ENCODE data around the gene OGFOD1. TPM values are rescaled to one million over a fixed set of nuclear protein-coding genes. Genes with fewer than 3 reads are reported as not detected.

Gene OGFOD1
- total and polyA plus RNA-seq, 2 donors (not counting 1 experiment from before 2014, with no cell fraction given), result 8.4 to 28.7 TPM

DNA sequence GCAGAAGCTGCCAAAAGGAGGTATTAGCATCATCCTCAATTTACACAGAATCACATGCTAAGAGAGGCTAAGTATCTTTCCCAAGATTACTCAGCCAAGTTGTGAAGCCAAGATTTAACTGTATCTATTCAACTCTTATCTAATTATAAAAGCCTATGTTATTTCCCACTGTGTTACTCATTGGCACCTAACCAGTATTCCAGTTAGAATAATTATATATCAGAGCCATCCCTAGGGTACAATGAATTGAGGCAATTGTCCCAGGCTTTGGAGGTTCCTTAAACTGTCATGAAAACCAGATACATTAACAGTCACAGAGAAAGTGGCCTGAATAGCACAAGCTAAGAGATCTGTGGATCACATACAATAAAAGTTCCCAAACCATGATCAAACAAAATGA lies 15.1 kb upstream of the OGFOD1 start:
- no peaks in the 10 kb centered on the region for H3K27me3 ChIP-seq (replicated peaks in 1 of 4; ENCODE audit: control extremely low read depth in 1 of 4, control insufficient read depth in 3 of 4, insufficient read depth in 4 of 4, low read length in 3 of 4)
- Mint-ChIP-seq H3K4me3 (no peak overlapping the region), H3K9me3 (ENCODE audit: insufficient read depth) (no peaks in the 10 kb centered on the region), H3K4me1 (no peaks in the 10 kb centered on the region), H3K27me3 (no peaks in the 10 kb centered on the region), H3K27ac (no peak overlapping the region)
- ChIA-PET CTCF (no interaction called here), POLR2A (no interaction called here)
- H2AFZ ChIP-seq (ENCODE audit: insufficient read depth, low read depth, low read length, poor library complexity, severe bottlenecking), result no peak overlapping the region
- H3K9me3 ChIP-seq (ENCODE audit: control extremely low read depth in 1 of 3, control insufficient read depth in 2 of 3, insufficient read depth in 1 of 3, low read length in 2 of 3), result no peaks in the 10 kb centered on the region
- no peak overlapping the region for H3K4me3 ChIP-seq (ENCODE audit: control extremely low read depth in 1 of 5, extremely low read depth in 1 of 5, insufficient read depth in 1 of 5, low read depth in 2 of 5, low read length in 4 of 5)
- DNase-seq (no peak), ATAC-seq (ENCODE audit: low read depth) (no peak)
- no peak overlapping the region for H3K27ac ChIP-seq (ENCODE audit: low read length in 2 of 2)
- H3K9ac ChIP-seq (ENCODE audit: low read length), result no peak overlapping the region
- no peaks in the 10 kb centered on the region for H3K79me2 ChIP-seq (ENCODE audit: control insufficient read depth, insufficient read depth, low read length)
- no peaks in the 10 kb centered on the region for H4K20me1 ChIP-seq (ENCODE audit: control insufficient read depth, insufficient read depth, low read length, poor library complexity, severe bottlenecking)
- H3K4me1 ChIP-seq (ENCODE audit: control insufficient read depth in 2 of 2, insufficient read depth in 2 of 2, low read length in 2 of 2), result no peaks in the 10 kb centered on the region
- intact Hi-C loops (cut with micrococcal nuclease), result no loop called here
- no peak overlapping the region for H3K4me2 ChIP-seq (replicated peaks; ENCODE audit: low read depth, low read length, poor library complexity, severe bottlenecking)
- H3K36me3 ChIP-seq (replicated peaks in 1 of 2; ENCODE audit: control extremely low read depth in 1 of 2, control insufficient read depth in 1 of 2, extremely low read depth in 1 of 2, insufficient read depth in 2 of 2, low read length in 1 of 2), result peaks cover 2 to 65% of the 10 kb centered on the region in 2 experiments
- TF ChIP-seq, protein P1, sequence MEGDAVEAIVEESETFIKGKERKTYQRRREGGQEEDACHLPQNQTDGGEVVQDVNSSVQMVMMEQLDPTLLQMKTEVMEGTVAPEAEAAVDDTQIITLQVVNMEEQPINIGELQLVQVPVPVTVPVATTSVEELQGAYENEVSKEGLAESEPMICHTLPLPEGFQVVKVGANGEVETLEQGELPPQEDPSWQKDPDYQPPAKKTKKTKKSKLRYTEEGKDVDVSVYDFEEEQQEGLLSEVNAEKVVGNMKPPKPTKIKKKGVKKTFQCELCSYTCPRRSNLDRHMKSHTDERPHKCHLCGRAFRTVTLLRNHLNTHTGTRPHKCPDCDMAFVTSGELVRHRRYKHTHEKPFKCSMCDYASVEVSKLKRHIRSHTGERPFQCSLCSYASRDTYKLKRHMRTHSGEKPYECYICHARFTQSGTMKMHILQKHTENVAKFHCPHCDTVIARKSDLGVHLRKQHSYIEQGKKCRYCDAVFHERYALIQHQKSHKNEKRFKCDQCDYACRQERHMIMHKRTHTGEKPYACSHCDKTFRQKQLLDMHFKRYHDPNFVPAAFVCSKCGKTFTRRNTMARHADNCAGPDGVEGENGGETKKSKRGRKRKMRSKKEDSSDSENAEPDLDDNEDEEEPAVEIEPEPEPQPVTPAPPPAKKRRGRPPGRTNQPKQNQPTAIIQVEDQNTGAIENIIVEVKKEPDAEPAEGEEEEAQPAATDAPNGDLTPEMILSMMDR (IDR thresholded peaks at IDR 0.05), result no peak
- TF ChIP-seq EZH2 (IDR thresholded peaks at IDR 0.05; ENCODE audit: borderline replicate concordance, insufficient read depth, low read depth, low read length, poor library complexity, severe bottlenecking), result no peak

DNA sequence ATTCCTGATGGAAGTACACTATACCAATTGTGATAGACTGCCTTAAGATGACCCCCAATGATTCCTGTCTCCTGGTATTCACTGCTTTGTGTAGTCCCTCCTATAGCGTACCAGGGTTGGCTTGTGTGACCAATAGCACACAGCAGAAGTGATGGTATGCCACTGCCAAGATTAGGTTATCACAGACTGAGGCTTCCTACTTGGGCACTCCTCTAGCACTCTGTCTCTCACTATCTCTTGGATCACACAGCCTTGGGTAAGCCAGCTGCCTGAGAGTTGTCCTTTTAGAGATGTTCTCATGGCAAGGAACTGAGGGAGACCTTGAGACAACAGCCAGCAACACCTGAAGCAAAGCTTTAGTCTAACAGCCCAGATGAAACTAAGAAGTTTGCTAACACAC lies 13.3 kb upstream of the OGFOD1 start:
- ChIA-PET POLR2A (no interaction called here), CTCF (no interaction called here)
- H3K4me3 Mint-ChIP-seq, result no peak overlapping the region

More for the DNA sequence above, 13.3 kb upstream of the OGFOD1 start:
- Histone ChIP-seq H3K4me3 (ENCODE audit: control extremely low read depth in 1 of 5, extremely low read depth in 1 of 5, insufficient read depth in 1 of 5, low read depth in 2 of 5, low read length in 4 of 5) (no peak overlapping the region), H3K27ac (ENCODE audit: low read length in 2 of 2) (no peak overlapping the region), H3K9ac (ENCODE audit: low read length) (no peak overlapping the region), H3K79me2 (ENCODE audit: control insufficient read depth, insufficient read depth, low read length) (peaks cover 8% of the 10 kb centered on the region), H3K4me2 (replicated peaks; ENCODE audit: low read depth, low read length, poor library complexity, severe bottlenecking) (no peak overlapping the region), H4K20me1 (ENCODE audit: control insufficient read depth, insufficient read depth, low read length, poor library complexity, severe bottlenecking) (no peaks in the 10 kb centered on the region), H3K27me3 (replicated peaks in 1 of 4; ENCODE audit: control extremely low read depth in 1 of 4, control insufficient read depth in 3 of 4, insufficient read depth in 4 of 4, low read length in 3 of 4) (no peaks in the 10 kb centered on the region), H3K4me1 (ENCODE audit: control insufficient read depth in 2 of 2, insufficient read depth in 2 of 2, low read length in 2 of 2) (no peaks in the 10 kb centered on the region), H3K9me3 (ENCODE audit: control extremely low read depth in 1 of 3, control insufficient read depth in 2 of 3, insufficient read depth in 1 of 3, low read length in 2 of 3) (no peaks in the 10 kb centered on the region), H3K36me3 (replicated peaks in 1 of 2; ENCODE audit: control extremely low read depth in 1 of 2, control insufficient read depth in 1 of 2, extremely low read depth in 1 of 2, insufficient read depth in 2 of 2, low read length in 1 of 2) (peaks cover 1 to 58% of the 10 kb centered on the region in 2 experiments), H2AFZ (ENCODE audit: insufficient read depth, low read depth, low read length, poor library complexity, severe bottlenecking) (no peak overlapping the region)
- intact Hi-C loops (cut with micrococcal nuclease), result no loop called here
- H3K27ac Mint-ChIP-seq, result no peak overlapping the region
- no peaks in the 10 kb centered on the region for H3K4me1 Mint-ChIP-seq
- H3K27me3 Mint-ChIP-seq, result no peaks in the 10 kb centered on the region
- TF ChIP-seq, protein P1 (IDR thresholded peaks at IDR 0.05), result no peak
- TF ChIP-seq EZH2 (IDR thresholded peaks at IDR 0.05; ENCODE audit: borderline replicate concordance, insufficient read depth, low read depth, low read length, poor library complexity, severe bottlenecking), result no peak
- DNase-seq, result no peak
- 100% methylated on average over 1 of the region's 1 CpG for WGBS (ENCODE audit: insufficient coverage)
- H3K9me3 Mint-ChIP-seq (ENCODE audit: insufficient read depth), result no peaks in the 10 kb centered on the region
- ATAC-seq (ENCODE audit: low read depth), result no peak

All from B cell (primary cell).